Stimulated activated CD8-positive, alpha-beta memory T cell treated with anti-CD3 and anti-CD28 coated beads, Interleukin-15, amount 100 ng/mL, for 24 hours (primary cell): Measurements from ENCODE around the gene DNAH14.
"Not testable (repeated sequence)": the region's sequence is repeated elsewhere in the genome, so short reads cannot be mapped to it uniquely, and the experiment has no call there.

Experiments
- DNase-seq: peaks from one replicate; pipeline ENCODE4 v3.0.0-alpha.2; 2020; ENCODE audit warnings: low read depth

Gene DNAH14

GRCh38 chr1:225348400-225348799, 418.9 kb downstream of the DNAH14 start:
- no peak for DNase-seq

GRCh38 chr1:225349826-225350225, 420.4 kb downstream of the DNAH14 start:
- DNase-seq, result no peak

GRCh38 chr1:225350872-225351271, 421.4 kb downstream of the DNAH14 start:
- DNase-seq, result no peak

DNA sequence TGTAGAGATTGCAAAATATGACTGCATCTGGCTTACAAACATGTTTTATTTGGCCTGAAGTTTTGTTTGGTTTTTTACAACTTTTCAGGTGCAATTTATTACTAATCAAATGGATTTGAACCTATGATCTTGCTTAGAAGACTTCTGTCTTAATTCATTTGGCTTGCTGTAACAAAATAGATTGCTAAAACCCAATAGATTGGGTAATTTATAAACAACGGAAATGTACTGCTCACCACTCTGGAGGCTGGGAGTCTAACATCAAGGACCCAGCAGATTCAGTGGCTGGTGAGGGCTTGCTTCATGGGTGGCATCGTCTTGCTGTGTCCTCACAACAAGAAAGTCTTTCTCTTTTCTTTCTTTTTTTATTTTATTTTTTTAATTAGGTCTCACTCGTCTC, 425.4 kb downstream of the DNAH14 start:
- DNase-seq, result no peak

DNA sequence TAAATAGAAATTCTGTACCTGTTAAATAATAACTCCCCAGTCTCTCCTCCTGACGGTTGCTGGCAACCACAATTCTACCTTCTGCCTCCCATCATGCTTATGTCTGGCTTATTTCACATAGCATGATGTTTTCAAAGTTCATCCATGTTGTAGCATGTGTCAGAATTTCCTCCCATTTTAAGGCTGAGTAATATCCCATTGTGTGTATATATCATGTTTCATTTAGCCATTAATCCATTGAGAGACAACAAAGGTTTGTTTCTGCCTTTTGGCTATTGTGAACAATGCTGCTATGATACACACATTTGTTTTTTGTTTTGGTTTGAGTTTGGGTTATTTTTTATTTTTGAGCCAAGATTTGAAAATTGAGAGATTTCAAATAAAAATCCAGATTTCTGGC, 426.4 kb downstream of the DNAH14 start:
- DNase-seq, result no peak

DNA sequence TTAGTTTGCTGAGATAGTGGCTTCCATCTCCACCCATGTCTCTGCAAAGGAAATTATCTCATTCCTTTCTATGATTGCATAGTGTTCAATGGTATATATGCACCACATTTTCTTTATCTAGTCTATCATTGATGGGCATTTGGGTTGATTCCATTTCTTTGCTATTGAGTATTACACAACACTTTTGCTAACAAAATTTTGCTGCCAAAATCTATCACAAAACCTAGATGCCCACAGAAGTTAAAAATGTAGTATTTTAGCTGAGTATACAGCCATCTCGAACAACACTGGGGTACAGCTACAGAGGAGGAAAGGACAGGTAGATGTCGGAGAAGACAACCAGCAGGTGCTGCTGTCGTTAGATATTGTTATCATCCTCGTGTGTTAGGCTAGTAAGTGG, 430.6 kb downstream of the DNAH14 start:
- no peak for DNase-seq

DNA sequence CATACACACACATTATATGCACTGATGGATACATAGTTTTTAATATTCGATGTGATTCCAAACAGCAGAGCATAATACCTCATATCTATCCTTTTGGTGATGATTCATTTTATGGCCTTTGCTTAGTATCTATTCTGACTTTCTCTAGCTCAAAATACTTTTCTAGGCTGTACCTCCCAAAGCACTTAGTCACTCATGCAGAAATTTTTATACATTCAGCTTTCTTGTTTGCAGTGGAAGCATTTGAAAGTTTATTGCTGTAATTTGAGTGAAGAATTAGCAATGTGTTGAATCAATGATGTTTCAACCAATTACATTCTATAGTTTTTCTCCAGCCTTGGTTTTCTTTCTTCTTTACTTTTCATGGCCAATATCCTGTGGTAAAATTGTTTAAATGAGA, 431.7 kb downstream of the DNAH14 start:
- no peak for DNase-seq

GRCh38 chr1:225362805-225363204, 433.3 kb downstream of the DNAH14 start:
- DNase-seq, result no peak

GRCh38 chr1:225364439-225364838, 435.0 kb downstream of the DNAH14 start:
- no peak for DNase-seq

GRCh38 chr1:225366018-225366417, 436.5 kb downstream of the DNAH14 start:
- no peak for DNase-seq

GRCh38 chr1:225366552-225366951, 437.1 kb downstream of the DNAH14 start:
- no peak for DNase-seq

DNA sequence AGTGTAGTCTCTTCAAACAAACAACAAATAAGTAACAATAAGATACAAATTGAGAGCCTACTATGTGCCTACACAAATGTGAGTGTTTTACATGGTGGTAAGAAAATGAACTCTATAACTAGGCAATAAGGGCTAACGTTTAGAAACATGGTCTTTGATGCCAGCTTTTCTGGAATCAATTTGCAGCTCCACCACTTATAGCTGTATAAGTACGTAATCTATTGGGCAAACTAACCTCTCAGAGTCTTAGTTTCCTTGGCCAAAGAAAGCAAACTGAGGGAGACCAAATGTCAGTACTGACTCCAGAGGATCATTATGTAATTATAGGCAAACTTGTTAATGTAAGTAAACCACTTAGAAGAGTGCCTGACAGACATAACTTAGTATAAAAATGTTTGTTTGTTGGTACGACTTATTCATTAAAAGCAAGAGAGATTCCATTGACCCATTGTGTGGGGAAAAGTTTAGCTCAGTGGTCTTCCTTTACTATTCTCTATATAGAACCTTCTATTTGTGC, 438.6 kb downstream of the DNAH14 start:
- DNase-seq, result no peak

GRCh38 chr1:225371366-225372010, 442.0 kb downstream of the DNAH14 start:
- no peak for DNase-seq

GRCh38 chr1:225373155-225373554, 443.7 kb downstream of the DNAH14 start:
- DNase-seq, result no peak

DNA sequence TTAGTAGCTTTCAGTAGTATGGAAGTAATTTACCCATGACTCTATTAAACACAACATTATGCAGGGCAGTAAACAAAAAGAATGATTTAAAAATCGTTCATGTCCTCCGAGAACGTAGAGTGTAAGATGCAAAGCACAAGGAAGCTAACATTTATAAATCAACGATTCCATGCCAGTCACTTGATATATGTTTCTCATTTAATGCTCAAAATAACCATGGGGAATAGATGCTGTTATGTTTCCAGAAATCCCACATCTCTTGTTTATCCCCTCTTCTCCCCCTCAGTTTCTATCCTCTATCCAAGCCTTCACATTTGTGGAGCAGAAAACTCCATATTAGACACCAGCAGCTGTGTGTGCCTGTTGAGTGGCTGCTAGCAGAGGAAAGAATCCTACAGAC, 445.5 kb downstream of the DNAH14 start:
- no peak for DNase-seq

DNA sequence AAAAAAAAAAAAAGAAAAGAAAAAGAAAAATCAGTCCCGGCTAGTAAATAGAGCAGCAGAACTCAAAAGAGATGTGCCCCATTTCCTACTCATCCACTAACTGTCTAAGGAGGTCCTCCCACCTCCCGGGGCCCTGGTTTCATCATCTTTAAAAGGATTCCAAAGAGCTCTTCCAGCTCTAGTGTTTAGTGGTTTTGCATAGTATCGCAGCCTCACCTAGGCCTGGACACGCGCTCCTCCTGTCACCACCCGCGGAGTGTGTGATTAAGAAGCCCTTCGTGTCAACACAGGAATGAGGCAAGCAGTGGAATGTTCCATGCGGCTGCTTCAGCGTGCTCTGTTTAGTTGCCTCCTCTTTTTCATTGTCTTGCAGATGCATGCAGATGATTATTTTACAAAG, 449.4 kb downstream of the DNAH14 start:
- no peak for DNase-seq

DNA sequence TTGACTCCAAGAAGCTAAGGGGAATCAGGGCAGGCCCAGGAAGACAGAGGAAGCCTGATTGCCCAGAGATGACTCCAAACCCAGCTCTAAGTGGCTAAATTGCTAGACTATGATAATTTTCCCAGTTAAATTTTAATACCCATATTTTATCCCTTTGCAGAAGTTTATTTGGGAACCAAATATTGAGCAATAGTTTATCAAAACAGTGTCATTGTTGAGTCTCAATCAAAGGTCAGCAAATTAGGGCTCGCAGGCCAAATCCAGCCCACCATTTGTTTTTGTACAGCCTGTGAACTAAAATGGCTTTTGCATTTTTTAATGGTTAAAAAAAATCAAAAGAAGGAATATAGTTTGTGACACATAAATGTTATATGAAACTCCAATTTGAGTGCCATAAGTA, 451.2 kb downstream of the DNAH14 start:
- DNase-seq, result no peak

- DNase-seq, result not testable (repeated sequence)
Measured at GRCh38 chr1:225386860-225387259, 457.4 kb downstream of the DNAH14 start.

- no peak for DNase-seq
Measured at GRCh38 chr1:225388372-225388771, 458.9 kb downstream of the DNAH14 start.

DNA sequence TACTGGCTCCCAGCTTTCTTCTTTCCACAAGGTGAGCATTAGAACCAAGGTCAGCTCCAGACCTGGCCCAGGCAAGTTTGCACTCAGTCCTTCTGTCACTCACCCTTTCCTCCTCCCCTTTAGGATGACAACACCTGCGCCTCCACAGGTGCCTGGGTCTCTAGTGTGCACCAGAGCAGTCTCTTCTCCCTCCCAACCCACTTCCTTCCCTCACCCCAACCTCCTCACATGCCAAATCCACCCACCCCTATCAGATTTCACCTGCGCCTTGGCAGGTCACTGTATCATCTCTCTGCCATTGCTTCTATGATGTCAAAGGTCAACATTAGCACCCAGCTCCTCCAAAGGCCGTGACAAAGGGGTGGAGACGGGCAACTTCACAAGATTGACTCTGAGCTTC, 460.4 kb downstream of the DNAH14 start:
- DNase-seq, result no peak

DNA sequence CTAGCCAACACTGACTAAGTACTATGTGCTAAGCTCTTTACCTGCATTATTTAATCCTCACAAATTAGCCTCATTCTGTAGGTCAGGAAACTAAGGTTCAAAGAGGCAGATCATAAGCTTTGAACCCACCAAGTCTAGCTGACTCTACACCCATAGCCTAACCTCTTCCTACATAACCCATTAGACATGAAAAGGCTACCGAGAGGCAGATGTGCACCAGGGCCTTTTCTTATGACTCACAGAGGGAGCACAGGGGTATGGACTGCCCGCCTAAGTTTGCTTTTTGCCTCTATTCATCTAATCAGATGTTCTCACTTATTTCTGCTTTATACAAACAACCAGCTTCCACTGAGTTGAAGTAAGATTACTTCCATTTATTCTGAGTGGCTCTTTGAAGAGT, 466.9 kb downstream of the DNAH14 start:
- DNase-seq, result no peak

GRCh38 chr1:225400968-225401367, 471.5 kb downstream of the DNAH14 start:
- no peak for DNase-seq

GRCh38 chr1:225406976-225407725, 477.7 kb downstream of the DNAH14 start:
- DNase-seq, result no peak

DNA sequence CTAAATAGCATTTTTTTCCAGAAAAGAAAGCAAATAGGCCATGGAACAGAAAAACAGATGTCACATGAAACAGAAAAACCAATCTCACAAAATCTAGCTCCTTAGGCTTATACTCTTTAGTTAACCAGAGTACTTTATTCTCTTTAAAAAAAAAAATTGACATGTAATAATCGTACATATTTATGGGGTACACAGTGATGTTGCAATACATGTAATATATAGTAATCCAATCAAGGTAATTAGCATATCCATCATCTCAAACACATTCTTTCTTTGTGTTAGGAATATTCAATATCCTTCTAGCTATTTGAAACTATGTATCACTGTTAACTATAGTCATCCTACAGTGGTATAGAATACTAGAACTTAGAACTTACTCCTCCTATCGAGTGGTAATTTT, 478.3 kb downstream of the DNAH14 start:
- DNase-seq, result no peak
